WTC11 (cell line): ENCODE data around the gene ERC2.

Experiments
- ZNF121 ChIP-seq: sonication (generic); formaldehyde crosslinking; IDR thresholded peaks from 2 replicates; pipeline ENCODE4 v1.8.0; 2023; ENCODE audit warnings: missing genetic modification reagents
- TF ChIP-seq, protein P1 (sequence below): fragments of 200-600 bp; IDR thresholded peaks from 2 replicates; pipeline ENCODE4 v1.8.0; 2022; ENCODE audit warnings: antibody characterized with exemption

DNA sequence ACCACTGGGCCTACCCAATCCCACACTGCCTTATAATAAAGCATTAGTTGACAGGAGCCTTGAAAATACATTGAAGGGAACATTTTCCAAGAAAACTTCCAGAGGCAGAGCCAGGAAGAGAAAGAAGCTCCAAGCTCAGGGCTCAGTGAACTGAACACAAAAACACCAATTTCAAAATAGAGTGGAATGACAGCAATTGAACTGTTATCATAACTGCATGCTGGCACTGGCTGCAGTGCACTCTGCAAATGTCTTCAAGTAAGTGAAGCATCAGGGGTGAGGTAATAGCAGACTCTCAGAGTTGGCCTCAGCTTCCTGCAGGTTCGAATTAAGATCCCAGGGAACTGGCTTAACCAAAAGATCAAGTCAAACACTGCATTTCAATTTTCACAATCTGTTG is 593.2 kb downstream of the ERC2 start:
- no peak for TF ChIP-seq ZNF121
- TF ChIP-seq, protein P1, sequence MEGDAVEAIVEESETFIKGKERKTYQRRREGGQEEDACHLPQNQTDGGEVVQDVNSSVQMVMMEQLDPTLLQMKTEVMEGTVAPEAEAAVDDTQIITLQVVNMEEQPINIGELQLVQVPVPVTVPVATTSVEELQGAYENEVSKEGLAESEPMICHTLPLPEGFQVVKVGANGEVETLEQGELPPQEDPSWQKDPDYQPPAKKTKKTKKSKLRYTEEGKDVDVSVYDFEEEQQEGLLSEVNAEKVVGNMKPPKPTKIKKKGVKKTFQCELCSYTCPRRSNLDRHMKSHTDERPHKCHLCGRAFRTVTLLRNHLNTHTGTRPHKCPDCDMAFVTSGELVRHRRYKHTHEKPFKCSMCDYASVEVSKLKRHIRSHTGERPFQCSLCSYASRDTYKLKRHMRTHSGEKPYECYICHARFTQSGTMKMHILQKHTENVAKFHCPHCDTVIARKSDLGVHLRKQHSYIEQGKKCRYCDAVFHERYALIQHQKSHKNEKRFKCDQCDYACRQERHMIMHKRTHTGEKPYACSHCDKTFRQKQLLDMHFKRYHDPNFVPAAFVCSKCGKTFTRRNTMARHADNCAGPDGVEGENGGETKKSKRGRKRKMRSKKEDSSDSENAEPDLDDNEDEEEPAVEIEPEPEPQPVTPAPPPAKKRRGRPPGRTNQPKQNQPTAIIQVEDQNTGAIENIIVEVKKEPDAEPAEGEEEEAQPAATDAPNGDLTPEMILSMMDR = no peak
